ENCODE data around the gene IL32. TPM values are rescaled to one million over a fixed set of nuclear protein-coding genes. Genes with fewer than 3 reads are reported as not detected.

Gene IL32
- total and polyA plus RNA-seq, 9 of the 15 experiments (the other 6 are each of a cell fraction or from before 2014, with no cell fraction given), result 0.21 to 2.2 (median 0.37) TPM; not detected in 3

DNA sequence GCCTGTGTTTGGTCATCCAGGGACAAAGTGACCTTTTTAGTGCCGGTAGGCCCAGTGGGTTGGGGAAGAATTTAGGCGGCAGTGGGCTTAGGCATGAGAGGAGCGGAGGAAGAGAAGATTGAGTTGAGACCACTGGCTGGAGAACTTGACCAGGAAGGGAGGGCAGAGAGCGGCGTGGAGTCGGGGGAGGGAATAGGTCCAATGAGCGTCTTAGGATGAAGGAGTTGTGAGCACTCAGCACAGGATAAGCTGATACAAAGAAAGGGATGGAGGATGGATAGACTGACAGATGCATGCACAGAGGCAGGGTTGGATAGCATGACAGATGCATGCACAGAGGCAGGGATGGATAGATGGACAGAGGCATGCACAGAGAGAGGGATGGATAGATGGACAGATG is 8.0 kb downstream of the IL32 start (continued):
- no peak for TF ChIP-seq FOXA1 (IDR thresholded peaks at IDR 0.05; ENCODE audit: borderline replicate concordance)
- TF ChIP-seq RBBP5 (IDR thresholded peaks at IDR 0.05; ENCODE audit: borderline replicate concordance, insufficient read depth, low read length, poor library complexity, severe bottlenecking), result no peak
- no peak for TF ChIP-seq MED1 (CRISPR knock-in tag; IDR thresholded peaks at IDR 0.05; ENCODE audit: borderline replicate concordance)
- no peak for TF ChIP-seq NR4A1 (CRISPR knock-in tag; IDR thresholded peaks at IDR 0.05)
- no peak for TF ChIP-seq NR4A1 (tag; IDR thresholded peaks at IDR 0.05)
- no peak for TF ChIP-seq POLR2B (IDR thresholded peaks at IDR 0.05; ENCODE audit: low read depth, partially characterized antibody)
- no peak for TF ChIP-seq KAT7 (CRISPR knock-in tag; IDR thresholded peaks at IDR 0.05; ENCODE audit: borderline replicate concordance)
- TF ChIP-seq RAD21 (CRISPR knock-in tag; conservative IDR thresholded peaks at IDR 0.05 in 1 of 2, IDR thresholded peaks at IDR 0.05 in 1 of 2), result no peak
- TF ChIP-seq FOXM1 (IDR thresholded peaks at IDR 0.05; ENCODE audit: low read depth), result no peak
- TF ChIP-seq FOXM1 (CRISPR knock-in tag; IDR thresholded peaks at IDR 0.05; ENCODE audit: low read depth), result no peak

DNA sequence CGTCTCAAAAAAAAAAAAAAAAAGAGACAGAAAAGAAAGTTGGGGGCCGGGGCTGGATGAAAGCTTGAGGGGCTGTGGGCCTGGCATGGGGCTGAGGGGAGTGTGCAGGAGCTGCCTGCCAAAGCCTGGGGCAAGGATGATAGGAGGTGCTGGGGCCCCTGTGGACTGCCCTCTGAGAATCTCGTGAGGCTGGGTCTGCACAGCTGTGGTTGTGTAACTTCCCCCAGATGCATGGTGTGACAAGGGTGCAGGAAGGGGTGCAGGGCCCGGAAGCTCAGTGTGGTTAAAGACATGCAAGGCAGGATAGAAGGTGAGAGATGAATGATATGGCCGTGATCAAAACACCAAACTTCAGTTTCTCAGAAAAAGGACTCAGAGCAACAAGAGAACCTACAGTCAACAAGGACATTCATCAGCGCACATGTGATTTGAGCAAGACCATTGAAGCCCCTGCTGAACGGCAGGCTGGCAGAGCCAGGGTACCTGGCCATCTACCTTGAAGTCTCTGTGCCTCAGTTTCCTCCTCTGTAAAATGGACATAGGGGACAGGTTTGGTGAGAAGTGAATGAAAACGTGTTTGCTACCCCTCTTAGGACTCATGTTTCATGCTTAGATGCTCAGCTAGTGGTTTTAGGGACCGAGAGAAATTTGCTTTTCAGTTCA is 9.6 kb downstream of the IL32 start:
- no peaks in the 10 kb centered on the region for H3K36me3 ChIP-seq (ENCODE audit: control insufficient read depth, insufficient read depth, low read length)
- FAIRE-seq (no peak), DNase-seq (ENCODE audit: extremely low read depth in 1 of 4, low spot score in 3 of 4) (peak in 2 of 4 experiments; percentile 17 to 24), ATAC-seq (no peak)
- CTCF ChIA-PET (ENCODE audit: low intra/inter-chr PET ratio), result no interaction called here
- H3K9ac ChIP-seq (ENCODE audit: insufficient read depth in 1 of 2, low read depth in 2 of 2, low read length in 2 of 2), result 0 out of 4 replicates have a peak overlapping the region, but pooled peaks of 1 of the 2 experiments have one; percentile 33
- no peak overlapping the region for H3K4me3 ChIP-seq
- intact Hi-C loops (cut with micrococcal nuclease), result no loop called here
- no peaks in the 10 kb centered on the region for H4K20me1 ChIP-seq (replicated peaks; ENCODE audit: control insufficient read depth, insufficient read depth, low read length)
- H3K79me2 ChIP-seq (ENCODE audit: control insufficient read depth, insufficient read depth, low read length), result no peaks in the 10 kb centered on the region
- H3K9me3 ChIP-seq (replicated peaks; ENCODE audit: control insufficient read depth, insufficient read depth, low read depth, low read length), result no peaks in the 10 kb centered on the region
- no peak overlapping the region for H3K27ac ChIP-seq (ENCODE audit: extremely low read depth, low read depth, low read length)
- no TSS peak for BruUV-seq (replicated peaks)
- H3K27me3 ChIP-seq (ENCODE audit: control insufficient read depth in 2 of 2, insufficient read depth in 2 of 2, low read length in 2 of 2), result peaks cover 7 to 15% of the 10 kb centered on the region in 2 experiments
- no peaks in the 10 kb centered on the region for H3K9me1 ChIP-seq (ENCODE audit: control insufficient read depth, insufficient read depth, low read length)
- in situ Hi-C loops (cut with MboI), result no loop called here
- POLR2A ChIA-PET, result interaction anchor here (1.1 kb wide), 1 partner anchor 55 kb away, joined by 4 read pairs; the partner anchor contains the start of gene TNFRSF12A
- 8% methylated on average over 8 of the region's 9 CpGs for WGBS (ENCODE audit: insufficient coverage, low coverage, missing lambda C conversion rate)
- no peak overlapping the region for H3K4me2 ChIP-seq (ENCODE audit: insufficient read depth, low read length)
- no peak overlapping the region for H2AFZ ChIP-seq (ENCODE audit: low read depth, low read length)
- H3K4me1 ChIP-seq (replicated peaks in 1 of 2; ENCODE audit: control insufficient read depth in 2 of 2, insufficient read depth in 2 of 2, low read length in 2 of 2), result peaks cover 6 to 16% of the 10 kb centered on the region in 2 experiments; a peak in 4 of 5 replicates
- TF ChIP-seq TFAP4 (CRISPR knock-in tag; IDR thresholded peaks at IDR 0.05; ENCODE audit: borderline replicate concordance) (peak; percentile 15; the same call in 1 of the 2 replicates), DACH1 (IDR thresholded peaks at IDR 0.05; ENCODE audit: partially characterized antibody) (no peak), GATA2 (CRISPR knock-in tag; IDR thresholded peaks at IDR 0.05) (peak; percentile 10; the same call in 1 of the 2 replicates), SIRT6 (IDR thresholded peaks at IDR 0.05; ENCODE audit: low read depth, low read length) (no peak), TCF3 (CRISPR knock-in tag; IDR thresholded peaks at IDR 0.05) (peak; percentile 44; the same call in 1 of the 2 replicates), ZMIZ1 (IDR thresholded peaks at IDR 0.05; ENCODE audit: low read depth in 2 of 2, low read length in 2 of 2) (no peak), EP300 (IDR thresholded peaks at IDR 0.05; ENCODE audit: low read length) (0 out of 2 replicates have a peak, but pooled peaks have one; percentile 7)
